K562 (cell line): ENCODE measurements around the gene FMN2. TPM values are rescaled to one million over a fixed set of nuclear protein-coding genes. Genes with fewer than 3 reads are reported as not detected.

ENCODE experiments used
- ATAC-seq: fragments of 200-7000 bp; cut with Tn5 transposase; 3 replicates; pipeline ENCODE4 v1.9.1; 2020; ENCODE audit warnings: moderate library complexity
- BruUV-seq: library from RNA; stranded (reverse); fragments of 400-500 nt; replicated peaks from 2 replicates; lab custom pipeline; 2021; lab: Mats Ljungman, UMichigan
- CTCF ChIA-PET: fragments of 300-600 bp; formaldehyde crosslinking; extraction: SDS; loops from one replicate; lab custom pipeline; 2021; ENCODE audit warnings: low intra/inter-chr PET ratio; lab: Yijun Ruan, JAX
- POLR2A ChIA-PET: fragments of 300-600, 350-650 bp; sonication (Branson Sonifier 250); formaldehyde crosslinking; extraction: SDS; loops from one replicate; lab custom pipeline; 2021; ENCODE audit warnings: antibody characterized with exemption, inconsistent platforms; lab: Yijun Ruan, JAX
- DNase-seq, 4 experiments: peaks; one replicate each; pipeline versions ENCODE4 v3.0.0 to v3.0.0-alpha.2; 2011 to 2018; ENCODE audit warnings: low spot score in 3 of 4, mixed read lengths in 3 of 4; ENCODE audit errors: extremely low read depth in 1 of 4
- FAIRE-seq: peaks from 2 replicates; lab custom pipeline; 2011; peaks lifted over from hg19 to GRCh38; lab: Jason Lieb, UNC
- H2AFZ ChIP-seq: 2 replicates; pipeline ENCODE4 v1.6.0; 2011; ENCODE audit warnings: low read depth, low read length, control low read depth, inconsistent platforms
- H3K27ac ChIP-seq: fragments of 200-600 bp; 3 replicates; pipeline ENCODE4 v1.8.0; 2011; ENCODE audit warnings: low read depth, mild to moderate bottlenecking, control low read depth, inconsistent platforms, low read length, moderate library complexity, mixed read lengths; ENCODE audit errors: extremely low read depth
- H3K27me3 ChIP-seq, 2 experiments: fragments of 300-600 bp in 1 of 2; 2 replicates in 1 of 2; 3 replicates in 1 of 2; pipeline versions ENCODE4 v1.6.0 to v1.8.0; 2011; ENCODE audit warnings: inconsistent platforms in 2 of 2, low read length in 2 of 2, mild to moderate bottlenecking in 1 of 2, mixed read lengths in 1 of 2, moderate library complexity in 1 of 2; ENCODE audit not compliant: control insufficient read depth in 2 of 2, insufficient read depth in 2 of 2
- H3K36me3 ChIP-seq: fragments of 300-600 bp; 3 replicates; pipeline ENCODE4 v1.8.0; 2011; ENCODE audit warnings: mild to moderate bottlenecking, low read length, inconsistent platforms; ENCODE audit not compliant: control insufficient read depth, insufficient read depth
- H3K4me1 ChIP-seq, 2 experiments: fragments of 200-600 bp in 1 of 2; replicated peaks in 1 of 2; 2 replicates in 1 of 2; 3 replicates in 1 of 2; pipeline versions ENCODE4 v1.5.1 to v1.8.0; 2011; ENCODE audit warnings: inconsistent platforms in 2 of 2, low read length in 2 of 2, mild to moderate bottlenecking in 1 of 2, mixed read lengths in 1 of 2, moderate library complexity in 1 of 2; ENCODE audit not compliant: control insufficient read depth in 2 of 2, insufficient read depth in 2 of 2
- H3K4me2 ChIP-seq: 2 replicates; pipeline ENCODE4 v1.6.1; 2011; ENCODE audit warnings: low read length, control low read depth, inconsistent platforms, mixed read lengths; ENCODE audit not compliant: insufficient read depth
- H3K4me3 ChIP-seq: fragments of 200-600 bp; sonication (generic), shearing (Covaris generic); 2 replicates; pipeline ENCODE4 v1.5.1; 2016; ENCODE audit warnings: control low read depth, inconsistent platforms
- H3K79me2 ChIP-seq: fragments of 200-600 bp; 3 replicates; pipeline ENCODE4 v1.8.0; 2011; ENCODE audit warnings: low read length, inconsistent platforms; ENCODE audit not compliant: control insufficient read depth, insufficient read depth
- H3K9ac ChIP-seq, 2 experiments: 2 replicates each; pipeline versions ENCODE4 v1.6.0 to v1.6.1; 2011; ENCODE audit warnings: low read depth in 2 of 2, low read length in 2 of 2, control low read depth in 1 of 2, inconsistent platforms in 1 of 2, mild to moderate bottlenecking in 1 of 2, mixed read lengths in 1 of 2; ENCODE audit not compliant: insufficient read depth in 1 of 2
- H3K9me1 ChIP-seq: one replicate; pipeline ENCODE4 v1.6.0; 2011; ENCODE audit warnings: inconsistent platforms, mild to moderate bottlenecking, low read length, moderate library complexity; ENCODE audit not compliant: control insufficient read depth, insufficient read depth
- H3K9me3 ChIP-seq: replicated peaks from 2 replicates; pipeline ENCODE4 v1.5.1; 2011; ENCODE audit warnings: low read depth, low read length, inconsistent platforms; ENCODE audit not compliant: control insufficient read depth, insufficient read depth
- H4K20me1 ChIP-seq: replicated peaks from 2 replicates; pipeline ENCODE4 v1.6.1; 2011; ENCODE audit warnings: low read length, inconsistent platforms, mixed read lengths; ENCODE audit not compliant: control insufficient read depth, insufficient read depth
- BDP1 ChIP-seq: IDR thresholded peaks from 3 replicates; pipeline ENCODE4 v1.6.1; 2011; ENCODE audit not compliant: insufficient read length, insufficient read depth
- CHCHD3 ChIP-seq: fragments of 250-450 bp; sonication (Bioruptor Pico); IDR thresholded peaks from 2 replicates; pipeline ENCODE4 v2.1.2; 2022; ENCODE audit warnings: mild to moderate bottlenecking
- CSDE1 ChIP-seq, 2 experiments: fragments of 450-650 bp; IDR thresholded peaks; 2 replicates each; pipeline ENCODE4 v1.6.1; 2016; ENCODE audit warnings: mild to moderate bottlenecking in 1 of 2
- JUND ChIP-seq, 2 experiments: IDR thresholded peaks; 2 replicates in 1 of 2; 3 replicates in 1 of 2; pipeline ENCODE4 v1.6.1; 2011; ENCODE audit warnings: borderline replicate concordance in 2 of 2, low read depth in 2 of 2, low read length in 2 of 2, improper control_type of control experiment in 1 of 2, missing biosample characterization in 1 of 2, missing genetic modification characterization in 1 of 2, missing genetic modification reagents in 1 of 2
- NR0B1 ChIP-seq: fragments of 450-650 bp; IDR thresholded peaks from one replicate; pipeline ENCODE4 v1.6.1; 2018; ENCODE audit warnings: mild to moderate bottlenecking, moderate library complexity; ENCODE audit not compliant: partially characterized antibody
- NR1H2 ChIP-seq: sonication (generic); formaldehyde crosslinking; IDR thresholded peaks from 2 replicates; pipeline ENCODE4 v1.4.0; 2020; ENCODE audit warnings: mild to moderate bottlenecking, missing genetic modification reagents
- NR2C1 ChIP-seq, 2 experiments: fragments of 450-650 bp; IDR thresholded peaks; 2 replicates each; pipeline ENCODE4 v1.6.1; 2017; ENCODE audit warnings: mild to moderate bottlenecking in 2 of 2, antibody characterized with exemption in 1 of 2, inconsistent platforms in 1 of 2, missing compliant biosample characterization in 1 of 2, missing genetic modification characterization in 1 of 2
- PBX2 ChIP-seq, 2 experiments: IDR thresholded peaks in 1 of 2; conservative IDR thresholded peaks in 1 of 2; 2 replicates each; pipeline ENCODE4 v1.6.1; 2016; ENCODE audit warnings: low read depth in 2 of 2, mild to moderate bottlenecking in 1 of 2, missing compliant biosample characterization in 1 of 2, missing genetic modification characterization in 1 of 2, moderate library complexity in 1 of 2
- ZNF75A ChIP-seq: fragments of 450-650 bp; formaldehyde crosslinking; IDR thresholded peaks from 2 replicates; pipeline ENCODE4 v1.4.0; 2020; ENCODE audit warnings: mild to moderate bottlenecking
- WGBS: fragments of 100-300 bp; shearing (Covaris generic); methylation state at CpG from one replicate; pipeline ENCODE4 v1.1.6; 2016; ENCODE audit warnings: low coverage, mixed read lengths; ENCODE audit not compliant: insufficient coverage; ENCODE audit errors: missing lambda C conversion rate; 5-methylcytosine and 5-hydroxymethylcytosine counted together
- in situ Hi-C: fragments of 300-500 bp; cut with MboI; formaldehyde crosslinking; loops from 4 replicates; pipeline ENCODE4 v1.15.0; 2018; ENCODE audit warnings: inconsistent platforms, mixed read lengths
- intact Hi-C: fragments of 100-400 bp; cut with micrococcal nuclease; formaldehyde crosslinking; loops from 2 replicates; pipeline ENCODE4 v1.14.2; 2022
- polyA plus RNA-seq, 8 experiments: library from polyadenylated mRNA; depleted of rRNA in 4 of 8; stranded (reverse) in 5 of 8; unstranded in 3 of 8; fragments of >200 nt; fragmentation: Nextera tagmentation in 2 of 8; fragmentation: Illumina TruSeq in 1 of 8; extraction: Ambion mirVana in 2 of 8; extraction: Trizol in 1 of 8; gene quantifications; 2 replicates each; pipeline versions ENCODE4 v1.2.1 to v1.2.3, GENCODE V29; 2011 to 2014; ENCODE audit warnings: inconsistent platforms in 1 of 8, missing spikeins in 1 of 8
- total RNA-seq, 7 experiments: library from RNA; depleted of rRNA in 6 of 7; stranded (reverse); fragments of >200 nt in 6 of 7; fragmentation: Illumina TruSeq in 2 of 7; extraction: Trizol in 2 of 7; gene quantifications; 2 replicates each; pipeline versions ENCODE4 v1.2.1 to v1.2.3, GENCODE V29; 2011 to 2021; ENCODE audit warnings: low replicate concordance in 1 of 7

FMN2 gene
- total and polyA plus RNA-seq, 9 of the 15 experiments (the other 6 are each of a cell fraction or from before 2014, with no cell fraction given): 0.15 to 0.45 (median 0.16) TPM; not detected in 3

GRCh38 chr1:240467895-240468294, 376.2 kb downstream of the FMN2 start (continued):
- TF ChIP-seq PBX2 (CRISPR knock-in tag; IDR thresholded peaks at IDR 0.05; ENCODE audit: low read depth) (no peak), PBX2 (tag; conservative IDR thresholded peaks at IDR 0.05; ENCODE audit: low read depth) (no peak), BDP1 (no peak)
- TF ChIP-seq, all 486 proteins: peak for 0

- no peak overlapping the region for H3K9ac ChIP-seq
- no TSS peak for BruUV-seq
These were observed 377.0 kb downstream of the FMN2 start for GRCh38 chr1:240468656-240469055.

More at GRCh38 chr1:240468656-240469055, 377.0 kb downstream of the FMN2 start:
- ATAC-seq (no peak), DNase-seq (no peak), FAIRE-seq (no peak)
- no peaks in the 10 kb centered on the region for H3K9me1 ChIP-seq
- intact Hi-C loops (no loop called here), in situ Hi-C loops (no loop called here)
- H2AFZ ChIP-seq: no peak overlapping the region
- H3K27me3 ChIP-seq: no peaks in the 10 kb centered on the region
- 5% methylated on average over 7 of the region's 7 CpGs for WGBS
- H3K36me3 ChIP-seq: no peaks in the 10 kb centered on the region
- no peak overlapping the region for H3K27ac ChIP-seq
- H4K20me1 ChIP-seq: no peaks in the 10 kb centered on the region
- H3K79me2 ChIP-seq: no peaks in the 10 kb centered on the region
- no peaks in the 10 kb centered on the region for H3K4me1 ChIP-seq
- H3K9me3 ChIP-seq: no peaks in the 10 kb centered on the region
- TF ChIP-seq CHCHD3 (no peak), NR0B1 (no peak), NR2C1 (IDR thresholded peaks at IDR 0.05) (no peak), NR2C1 (tag; IDR thresholded peaks at IDR 0.05) (no peak), JUND (IDR thresholded peaks at IDR 0.05; ENCODE audit: borderline replicate concordance, low read depth, low read length) (no peak), JUND (tag; IDR thresholded peaks at IDR 0.05; ENCODE audit: borderline replicate concordance, low read depth, low read length) (no peak), NR1H2 (CRISPR knock-in tag) (no peak), CSDE1 (IDR thresholded peaks at IDR 0.05) (no peak), ZNF75A (CRISPR knock-in tag) (no peak)
- H3K4me2 ChIP-seq: no peak overlapping the region
- CTCF ChIA-PET: no interaction called here
- H3K4me3 ChIP-seq: no peak overlapping the region
- POLR2A ChIA-PET: no interaction called here
